Measurements from ENCODE around the gene SEPSECS.

GRCh38 chr4:25172961-25173915 is 13.0 kb upstream of the SEPSECS start:
- TF ChIP-seq POLR2A (IDR thresholded peaks at IDR 0.05) (no peak), CTCF (IDR thresholded peaks at IDR 0.05) (no peak)

All from Peyer's patch (tissue), 4 donors.